Activated CD4-positive, alpha-beta memory T cell treated with anti-CD3 and anti-CD28 coated beads for 36 hours (primary cell): ENCODE data around the gene BRAT1. TPM values are rescaled to one million over a fixed set of nuclear protein-coding genes. Genes with fewer than 3 reads are reported as not detected.

ENCODE experiments used
- CTCF ChIA-PET: fragments of 350-600 bp; sonication (Branson Sonifier 250); formaldehyde crosslinking; loops from one replicate; lab custom pipeline; 2021; ENCODE audit warnings: antibody characterized with exemption, inconsistent platforms; lab: Charles Lee
- POLR2A ChIA-PET: fragments of 350-600 bp; sonication (Branson Sonifier 250); formaldehyde crosslinking; loops from one replicate; lab custom pipeline; 2021; ENCODE audit warnings: antibody characterized with exemption; lab: Charles Lee
- DNase-seq: peaks from one replicate; pipeline ENCODE4 v3.0.0-alpha.2; 2020
- H3K27ac Mint-ChIP-seq: one replicate; pipeline ENCODE4 v1.8.0; 2021; ENCODE audit warnings: mixed read lengths
- H3K27me3 Mint-ChIP-seq: one replicate; pipeline ENCODE4 v1.8.0; 2021; ENCODE audit warnings: mixed read lengths
- H3K36me3 Mint-ChIP-seq: one replicate; pipeline ENCODE4 v1.8.0; 2021; ENCODE audit warnings: mixed read lengths
- H3K4me1 Mint-ChIP-seq: one replicate; pipeline ENCODE4 v1.8.0; 2021; ENCODE audit warnings: low read depth, mixed read lengths
- H3K4me3 Mint-ChIP-seq: one replicate; pipeline ENCODE4 v1.8.0; 2021; ENCODE audit warnings: mild to moderate bottlenecking, mixed read lengths
- H3K9me3 Mint-ChIP-seq: one replicate; pipeline ENCODE4 v1.8.0; 2021; ENCODE audit warnings: mixed read lengths
- intact Hi-C: fragments of 100-400 bp; cut with micrococcal nuclease; formaldehyde crosslinking; loops from one replicate; pipeline ENCODE4 v1.15.1; 2023
- total RNA-seq, 2 experiments: library from RNA; stranded (reverse); gene quantifications; one replicate each; pipeline ENCODE4 v1.2.3, GENCODE V29; 2021

BRAT1 gene
- total RNA-seq, 2 experiments from 2014 or later: 33.5 to 33.6 TPM

DNA sequence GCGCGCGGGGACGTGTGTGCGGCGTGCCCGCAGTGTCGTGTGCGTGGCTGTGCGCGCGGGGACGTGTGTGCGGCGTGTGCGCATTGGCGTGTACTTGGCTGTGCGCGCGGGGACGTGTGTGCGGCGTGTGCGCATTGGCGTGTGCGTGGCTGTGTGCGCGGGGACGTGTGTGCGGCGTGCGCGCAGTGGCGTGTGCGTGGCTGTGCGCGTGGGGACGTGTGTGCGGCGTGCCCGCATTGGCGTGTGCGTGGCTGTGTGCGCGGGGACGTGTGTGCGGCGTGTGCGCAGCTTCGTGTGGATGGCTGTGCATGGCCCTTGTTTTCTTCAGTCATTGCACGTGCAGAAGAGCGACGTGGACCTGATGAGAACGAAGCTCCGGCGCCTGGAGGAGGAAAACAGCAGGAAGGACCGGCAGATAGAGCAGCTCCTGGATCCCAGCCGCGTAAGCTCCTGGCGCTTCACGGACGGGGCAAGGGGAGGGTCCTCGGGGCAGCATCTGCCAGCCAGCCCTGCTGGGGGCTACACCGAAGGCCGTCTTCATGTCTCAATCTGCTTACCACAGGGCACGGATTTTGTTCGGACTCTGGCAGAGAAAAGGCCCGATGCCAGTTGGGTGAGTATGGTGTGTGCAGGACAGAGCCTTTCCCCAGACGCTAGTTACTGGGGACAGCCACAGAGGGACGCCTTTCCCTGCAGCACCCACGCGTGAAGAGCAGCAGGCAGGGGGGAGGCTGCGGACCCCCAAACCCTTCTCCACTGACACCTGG, 22.8 kb upstream of the BRAT1 start:
- H3K27me3 Mint-ChIP-seq: no peaks in the 10 kb centered on the region

DNA sequence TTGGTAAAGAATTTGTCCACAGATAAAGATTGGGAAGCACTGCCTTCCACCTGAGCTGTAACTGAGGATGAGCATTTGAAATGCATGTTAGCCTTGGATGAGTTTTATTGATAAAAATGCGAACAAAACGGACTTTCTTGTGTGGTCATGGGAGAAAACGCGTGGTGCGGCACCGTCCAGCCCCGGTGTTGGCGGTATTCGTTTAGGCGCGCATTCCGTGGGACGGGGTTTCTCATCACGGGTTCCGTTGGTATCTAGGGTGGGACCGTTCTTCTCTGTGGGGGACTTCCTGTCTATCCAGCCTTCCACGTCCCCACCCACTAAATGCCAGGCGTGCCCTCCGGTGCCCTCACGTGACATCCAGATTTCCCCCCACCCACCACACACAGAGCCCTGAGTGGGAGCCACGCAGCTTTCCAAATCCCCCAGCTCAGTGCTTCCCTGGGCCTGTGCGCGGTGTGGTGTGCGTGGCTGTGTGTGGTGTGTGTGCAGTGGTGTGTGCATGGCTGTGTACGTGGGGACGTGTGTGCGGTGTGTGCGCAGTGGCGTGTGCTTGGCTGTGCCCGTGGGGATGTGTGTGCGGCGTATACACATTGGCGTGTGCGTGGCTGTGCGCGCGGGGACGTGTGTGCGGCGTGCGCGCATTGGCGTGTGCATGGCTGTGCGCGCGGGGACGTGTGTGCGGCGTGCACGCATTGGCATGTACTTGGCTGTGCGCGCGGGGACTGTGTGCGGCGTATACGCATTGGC, 21.6 kb upstream of the BRAT1 start:
- H3K9me3 Mint-ChIP-seq: no peaks in the 10 kb centered on the region
- H3K27ac Mint-ChIP-seq: no peak overlapping the region
- POLR2A ChIA-PET: no interaction called here
- H3K27me3 Mint-ChIP-seq: no peaks in the 10 kb centered on the region
- no peak overlapping the region for H3K4me3 Mint-ChIP-seq
- H3K36me3 Mint-ChIP-seq: no peaks in the 10 kb centered on the region
- CTCF ChIA-PET: no interaction called here
- intact Hi-C loops: no loop called here
- DNase-seq: no peak
- H3K4me1 Mint-ChIP-seq: peaks cover 4% of the 10 kb centered on the region

More for the DNA sequence above, 22.8 kb upstream of the BRAT1 start:
- no peaks in the 10 kb centered on the region for H3K4me1 Mint-ChIP-seq
- no peaks in the 10 kb centered on the region for H3K36me3 Mint-ChIP-seq
- no peaks in the 10 kb centered on the region for H3K9me3 Mint-ChIP-seq
- intact Hi-C loops: no loop called here
- ChIA-PET CTCF (no interaction called here), POLR2A (no interaction called here)
- DNase-seq: no peak
- no peak overlapping the region for H3K4me3 Mint-ChIP-seq
- H3K27ac Mint-ChIP-seq: no peak overlapping the region

DNA sequence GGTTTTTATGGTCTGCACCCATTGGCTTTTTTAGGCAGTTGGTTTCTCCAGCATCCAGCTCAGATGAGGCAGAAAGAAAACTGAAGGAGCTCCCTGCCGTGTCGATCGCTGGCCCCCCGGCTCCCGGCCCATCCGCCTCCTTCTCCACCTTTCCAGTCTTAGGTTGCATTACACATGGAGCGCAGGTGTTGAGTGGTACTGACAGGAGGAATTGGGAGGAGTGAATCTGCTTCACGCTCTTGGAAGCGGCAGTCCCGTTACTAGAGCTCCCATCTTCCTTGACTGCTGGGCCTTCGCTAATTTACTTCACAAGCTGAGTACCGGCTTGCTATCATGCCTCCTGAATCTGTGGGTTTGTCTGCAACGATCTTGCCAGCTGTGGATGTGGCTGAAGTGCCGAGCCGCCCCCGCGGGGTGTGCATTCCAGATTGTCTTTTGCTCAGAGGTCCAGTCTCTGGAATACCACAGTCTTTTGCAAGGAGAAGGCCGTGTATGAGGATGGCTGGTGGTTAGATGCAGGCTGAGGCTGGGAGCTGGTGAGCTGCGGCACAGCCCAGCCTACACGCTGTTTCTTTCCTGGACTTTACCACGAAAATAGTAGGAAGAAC, 20.5 kb upstream of the BRAT1 start:
- Mint-ChIP-seq H3K36me3 (no peaks in the 10 kb centered on the region), H3K4me1 (peaks cover 5% of the 10 kb centered on the region), H3K9me3 (no peaks in the 10 kb centered on the region), H3K4me3 (no peak overlapping the region), H3K27me3 (no peaks in the 10 kb centered on the region), H3K27ac (no peak overlapping the region)
- no peak for DNase-seq
- CTCF ChIA-PET: interaction anchor here (1.0 kb wide), 1 partner anchor 134 kb away, joined by 5 read pairs; no protein-coding TSS in a partner anchor
- POLR2A ChIA-PET: no interaction called here
- intact Hi-C loops: no loop called here

DNA sequence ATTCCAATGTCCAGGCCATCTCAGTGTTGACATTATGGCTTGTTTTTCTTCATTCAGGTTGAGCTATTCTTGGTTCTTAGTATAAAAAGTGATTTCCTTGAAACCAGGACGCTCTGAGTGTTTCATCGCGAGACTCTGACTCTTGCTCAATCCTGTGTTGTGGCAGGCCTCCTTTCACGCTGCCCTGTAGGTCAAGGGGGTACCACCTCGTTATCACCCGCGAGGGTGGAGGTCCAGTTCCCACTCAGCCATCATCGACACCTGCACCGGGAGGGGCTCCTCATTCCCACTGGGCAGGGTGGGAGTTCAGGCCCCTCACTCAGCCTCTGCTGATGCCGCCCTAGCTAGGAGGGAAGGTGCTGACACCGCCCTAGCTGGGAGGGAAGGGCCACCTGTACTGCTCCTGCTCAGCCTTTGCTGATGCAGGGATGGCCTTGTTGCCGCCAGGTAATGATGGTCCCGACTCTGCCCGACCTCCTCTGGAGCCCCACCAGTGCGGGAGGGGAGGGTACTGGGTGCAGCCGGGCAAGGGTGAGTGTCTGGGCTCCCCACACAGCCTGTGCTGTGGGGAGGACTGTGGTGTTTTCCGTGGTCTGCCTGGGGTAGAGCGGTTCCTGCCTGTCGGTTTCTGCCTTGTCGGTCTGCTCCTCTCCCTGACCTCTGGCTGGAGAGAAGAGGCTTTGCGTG, 19.9 kb upstream of the BRAT1 start:
- POLR2A ChIA-PET: no interaction called here
- no peak for DNase-seq
- no peaks in the 10 kb centered on the region for H3K9me3 Mint-ChIP-seq

DNA sequence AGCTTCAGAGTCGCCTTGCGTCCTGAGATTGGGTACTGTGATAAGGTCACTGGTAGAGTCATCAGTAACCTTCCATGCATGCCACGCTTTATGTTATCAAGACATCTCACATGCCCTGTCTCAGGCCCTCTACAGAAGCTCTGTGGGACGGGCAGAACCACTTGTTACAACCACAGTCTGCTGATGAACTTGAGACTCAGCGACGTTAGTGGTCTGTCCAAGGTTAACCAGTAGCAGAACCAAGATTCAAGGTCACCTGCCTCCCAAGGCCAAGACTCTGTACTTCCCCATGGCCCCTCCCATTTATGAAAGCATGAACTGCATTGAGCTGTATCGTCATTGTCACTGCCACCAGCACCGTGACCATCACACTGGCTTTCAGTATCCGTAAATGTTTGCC, 18.4 kb upstream of the BRAT1 start:
- DNase-seq: no peak
- no peaks in the 10 kb centered on the region for H3K9me3 Mint-ChIP-seq
- CTCF ChIA-PET: interaction anchor here (1.7 kb wide), 1 partner anchor 105 kb away, joined by 5 read pairs; no protein-coding TSS in a partner anchor
- no peak overlapping the region for H3K27ac Mint-ChIP-seq
- POLR2A ChIA-PET: no interaction called here
- intact Hi-C loops: no loop called here
- no peaks in the 10 kb centered on the region for H3K36me3 Mint-ChIP-seq
- H3K4me3 Mint-ChIP-seq: no peak overlapping the region
- H3K4me1 Mint-ChIP-seq: peaks cover 5% of the 10 kb centered on the region
- no peaks in the 10 kb centered on the region for H3K27me3 Mint-ChIP-seq

More for the DNA sequence above, 19.9 kb upstream of the BRAT1 start:
- Mint-ChIP-seq H3K36me3 (no peaks in the 10 kb centered on the region), H3K27ac (no peak overlapping the region), H3K27me3 (no peaks in the 10 kb centered on the region), H3K4me3 (no peak overlapping the region), H3K4me1 (peaks cover 5% of the 10 kb centered on the region)
- intact Hi-C loops: no loop called here
- CTCF ChIA-PET: interaction anchor here (1.0 kb wide), 1 partner anchor 135 kb away, joined by 5 read pairs; no protein-coding TSS in a partner anchor

DNA sequence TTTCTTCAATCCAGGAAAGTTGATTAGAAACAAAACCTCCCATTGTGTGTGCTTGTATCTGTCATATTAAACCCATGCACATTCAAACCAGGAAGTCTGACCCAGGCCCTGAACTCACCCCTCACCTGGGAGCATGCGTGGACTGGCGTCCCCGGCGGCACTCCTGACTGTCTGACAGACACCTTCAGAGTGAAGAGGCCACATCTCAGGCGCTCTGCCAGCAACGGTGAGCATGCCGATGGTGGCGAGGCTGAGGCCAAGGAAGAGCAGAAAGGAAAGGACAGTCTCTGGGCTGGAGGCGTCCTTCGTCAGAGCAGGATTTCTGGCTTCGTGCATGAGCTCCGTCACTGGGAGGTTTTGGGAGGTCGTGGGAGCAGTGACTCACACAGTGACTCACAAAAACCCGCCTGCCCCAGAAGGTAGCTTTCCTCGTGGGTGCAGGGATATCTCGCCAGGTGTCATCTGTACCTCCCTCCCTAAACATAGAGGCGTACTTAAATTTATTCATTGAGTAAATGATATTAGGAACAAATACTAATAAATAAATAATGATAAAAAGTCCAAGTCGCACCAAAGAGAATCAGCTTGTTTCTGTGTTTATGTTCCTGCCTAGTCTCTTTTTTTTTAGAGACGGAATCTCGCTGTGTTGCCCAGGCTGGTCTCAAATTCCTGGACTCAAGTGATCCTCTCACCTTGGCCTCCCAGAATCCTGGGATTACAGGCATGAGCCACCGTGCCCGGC, 16.9 kb upstream of the BRAT1 start:
- DNase-seq: peak; percentile 31
- H3K4me3 Mint-ChIP-seq: no peak overlapping the region
- CTCF ChIA-PET: interaction anchor here (0.6 to 1.8 kb wide), 2 partner anchors 104 to 108 kb away, joined by 4 to 5 read pairs; no protein-coding TSS in a partner anchor
- H3K9me3 Mint-ChIP-seq: no peaks in the 10 kb centered on the region
- intact Hi-C loops: no loop called here
- no peak overlapping the region for H3K27ac Mint-ChIP-seq
- H3K27me3 Mint-ChIP-seq: no peaks in the 10 kb centered on the region
- H3K4me1 Mint-ChIP-seq: peaks cover 6% of the 10 kb centered on the region
- no peaks in the 10 kb centered on the region for H3K36me3 Mint-ChIP-seq
- POLR2A ChIA-PET: no interaction called here

DNA sequence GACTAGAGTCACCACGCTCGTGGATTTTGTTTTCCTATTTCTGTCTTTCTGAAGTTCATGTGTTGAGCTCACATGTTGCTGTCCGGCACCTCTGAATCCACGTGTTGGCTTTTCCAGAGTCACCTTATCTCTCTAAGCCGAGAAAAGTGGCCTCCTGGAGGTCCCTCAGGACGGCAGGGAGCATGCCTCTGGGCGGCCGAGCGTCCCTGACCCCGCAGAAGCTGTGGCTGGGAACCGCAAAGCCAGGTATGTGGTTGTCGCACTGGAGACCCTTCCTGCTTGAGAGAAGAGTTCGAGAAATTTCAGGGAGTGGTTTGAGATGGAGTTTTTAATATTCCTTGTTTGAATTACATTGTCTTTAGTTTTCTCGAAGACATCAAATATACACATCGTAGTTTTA, 16.1 kb upstream of the BRAT1 start:
- no peak for DNase-seq
- H3K9me3 Mint-ChIP-seq: no peaks in the 10 kb centered on the region
- ChIA-PET POLR2A (no interaction called here), CTCF (interaction anchor here (1.8 kb wide), 1 partner anchor 103 kb away, joined by 5 read pairs; no protein-coding TSS in a partner anchor)
- H3K27ac Mint-ChIP-seq: no peak overlapping the region
- peaks cover 15% of the 10 kb centered on the region for H3K4me1 Mint-ChIP-seq
- no peaks in the 10 kb centered on the region for H3K36me3 Mint-ChIP-seq
- intact Hi-C loops: no loop called here
- H3K4me3 Mint-ChIP-seq: no peak overlapping the region
- H3K27me3 Mint-ChIP-seq: no peaks in the 10 kb centered on the region

DNA sequence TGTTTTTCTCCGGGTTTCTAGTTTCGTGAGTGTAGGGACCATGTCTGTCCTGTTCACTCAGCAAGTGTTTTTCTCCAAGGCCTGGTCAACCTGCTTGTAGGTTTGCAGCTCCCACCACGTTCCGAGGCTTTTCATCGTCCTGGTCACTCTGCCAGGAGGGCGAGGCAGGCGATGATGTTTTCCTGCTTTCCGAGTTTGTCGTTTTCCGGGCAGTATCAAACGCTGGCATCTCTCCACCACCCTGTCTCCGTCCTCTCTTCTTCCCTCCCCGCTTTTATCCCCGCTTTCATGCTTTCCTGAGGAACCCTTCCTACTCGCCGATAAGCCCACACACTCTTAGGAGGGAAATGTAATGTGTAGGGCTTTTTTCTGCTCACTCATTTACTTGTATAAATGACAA, 14.7 kb upstream of the BRAT1 start:
- Mint-ChIP-seq H3K4me3 (no peak overlapping the region), H3K9me3 (no peaks in the 10 kb centered on the region), H3K36me3 (no peaks in the 10 kb centered on the region), H3K27ac (no peak overlapping the region), H3K4me1 (peaks cover 15% of the 10 kb centered on the region), H3K27me3 (no peaks in the 10 kb centered on the region)
- POLR2A ChIA-PET: no interaction called here
- CTCF ChIA-PET: no interaction called here
- intact Hi-C loops: no loop called here
- no peak for DNase-seq

DNA sequence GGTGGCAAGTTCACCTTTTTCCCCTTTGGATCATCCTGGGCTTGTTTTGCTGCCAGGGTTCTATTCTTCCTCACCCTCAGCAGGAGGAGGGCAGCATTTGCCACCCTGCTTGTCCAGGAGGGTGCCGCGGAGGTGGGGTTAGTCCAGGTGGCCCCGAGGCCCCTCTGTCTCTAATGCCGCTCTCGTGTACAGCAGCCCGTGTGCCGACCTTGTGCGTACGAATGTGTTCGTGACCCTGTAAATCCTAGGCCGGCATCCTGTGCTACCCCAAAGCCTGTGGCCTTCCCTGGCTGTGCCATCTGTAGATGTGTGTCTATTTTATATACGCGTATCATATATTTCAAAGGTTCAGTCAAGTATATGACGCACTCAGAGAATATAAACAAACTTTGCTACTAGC, 14.1 kb upstream of the BRAT1 start:
- Mint-ChIP-seq H3K27ac (no peak overlapping the region), H3K36me3 (no peaks in the 10 kb centered on the region), H3K4me3 (no peak overlapping the region), H3K4me1 (peaks cover 15% of the 10 kb centered on the region), H3K27me3 (no peaks in the 10 kb centered on the region), H3K9me3 (no peaks in the 10 kb centered on the region)
- ChIA-PET CTCF (no interaction called here), POLR2A (no interaction called here)
- intact Hi-C loops: no loop called here
- no peak for DNase-seq

DNA sequence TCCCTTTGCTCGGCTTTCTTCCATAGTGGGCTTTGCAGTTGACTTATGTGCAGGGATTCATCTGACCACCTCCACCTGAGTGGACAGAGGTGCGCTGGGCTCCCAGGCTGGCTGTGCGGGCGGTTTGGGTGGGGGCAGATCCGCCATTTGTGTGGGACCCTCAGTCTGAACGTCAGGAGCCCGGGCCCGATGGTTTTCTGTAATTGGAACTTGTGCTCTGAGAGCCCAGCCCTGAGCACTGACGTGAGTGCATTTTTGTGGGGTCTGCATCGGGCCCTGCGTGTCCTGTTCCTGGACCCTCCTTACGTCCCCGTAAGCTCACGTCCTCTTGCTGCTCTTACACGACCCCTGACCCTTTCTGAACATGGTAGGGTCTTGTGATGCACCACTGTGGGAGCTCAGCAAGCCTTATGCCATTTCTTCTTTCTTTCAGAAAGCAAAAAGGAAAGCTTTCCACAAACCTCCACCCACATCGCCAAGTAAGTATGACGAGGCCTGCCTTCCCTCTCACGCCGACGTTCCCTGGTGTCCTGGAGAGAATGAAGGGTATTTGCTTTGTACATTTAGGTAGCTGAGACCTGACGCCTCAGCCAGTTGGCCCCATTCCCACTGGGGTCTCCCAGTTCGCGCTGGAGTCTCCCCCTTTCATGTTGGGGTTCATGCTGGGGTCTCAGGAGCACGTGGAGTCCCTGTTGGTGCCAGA, 13.3 kb upstream of the BRAT1 start:
- Mint-ChIP-seq H3K36me3 (no peaks in the 10 kb centered on the region), H3K27ac (no peak overlapping the region), H3K27me3 (no peaks in the 10 kb centered on the region), H3K4me1 (peaks cover 15% of the 10 kb centered on the region), H3K4me3 (no peak overlapping the region), H3K9me3 (no peaks in the 10 kb centered on the region)
- ChIA-PET POLR2A (no interaction called here), CTCF (interaction anchor here (1.8 kb wide), 1 partner anchor 141 kb away, joined by 5 read pairs; no protein-coding TSS in a partner anchor)
- DNase-seq: no peak
- intact Hi-C loops: no loop called here
